Loucy (cell line): ENCODE results near the gene E2F7.

Experiments used
- CTCF ChIP-seq: fragments of 200-600 bp; sonication (generic); conservative IDR thresholded peaks from 2 replicates; pipeline ENCODE4 v1.5.1; 2014; ENCODE audit warnings: mild to moderate bottlenecking, antibody characterized with exemption, low read length
- EZH2phosphoT487 ChIP-seq: fragments of 200-600 bp; IDR thresholded peaks from 2 replicates; pipeline ENCODE4 v1.6.1; 2018; ENCODE audit warnings: antibody characterized with exemption, mild to moderate bottlenecking, moderate library complexity, borderline replicate concordance

- peak; percentile 85 for TF ChIP-seq CTCF
- TF ChIP-seq EZH2phosphoT487: no peak
Measured at GRCh38 chr12:77049767-77050353, 15.5 kb downstream of the E2F7 start.
